CD1c-positive myeloid dendritic cell (primary cell): ENCODE results near the gene LRRFIP2.
"Not testable (repeated sequence)": the region's sequence is repeated elsewhere in the genome, so short reads cannot be mapped to it uniquely, and the experiment has no call there.

Experiments used
- DNase-seq: peaks from one replicate; pipeline ENCODE4 v3.0.0-alpha.2; 2016; ENCODE audit errors: extremely low spot score

The LRRFIP2 gene

DNA sequence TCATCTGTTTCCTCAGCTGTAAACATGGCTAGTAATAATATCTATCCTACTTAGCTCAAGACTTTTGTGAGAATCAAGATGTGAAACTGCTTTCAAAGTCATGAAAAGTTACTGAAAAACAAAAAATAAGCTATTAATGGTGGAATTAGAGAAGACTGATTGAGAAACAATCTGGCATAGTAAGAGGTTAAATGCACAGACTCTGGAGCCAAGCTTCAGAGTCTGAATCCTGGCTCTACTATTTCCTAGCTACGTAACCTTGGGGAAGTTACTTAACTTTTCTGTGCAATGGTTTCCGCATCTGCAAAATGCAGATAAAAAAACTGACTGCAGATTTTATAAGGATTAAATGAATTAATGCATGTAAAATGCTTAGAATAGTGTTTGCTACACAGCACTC lies 28.8 kb downstream of the LRRFIP2 start:
- peak; percentile 51 for DNase-seq

DNA sequence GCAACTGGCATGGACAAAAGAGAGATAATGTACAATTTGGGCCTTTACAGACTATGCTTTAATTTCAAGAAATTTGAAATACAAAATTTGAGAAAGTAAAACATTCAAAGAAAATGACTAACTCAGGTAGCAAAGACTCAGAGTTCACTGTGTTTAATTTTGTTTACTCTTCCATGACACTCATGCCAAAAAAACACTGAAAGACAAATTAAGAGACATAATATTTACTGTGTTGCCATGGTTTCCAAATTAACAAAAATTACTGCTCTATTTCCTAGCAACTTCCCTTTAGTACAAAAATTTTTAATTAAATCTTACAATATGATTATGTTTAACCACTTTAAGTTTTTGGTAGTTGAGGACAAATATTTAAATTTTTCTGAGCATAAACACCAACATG lies 29.6 kb downstream of the LRRFIP2 start:
- DNase-seq: peak; percentile 44

DNA sequence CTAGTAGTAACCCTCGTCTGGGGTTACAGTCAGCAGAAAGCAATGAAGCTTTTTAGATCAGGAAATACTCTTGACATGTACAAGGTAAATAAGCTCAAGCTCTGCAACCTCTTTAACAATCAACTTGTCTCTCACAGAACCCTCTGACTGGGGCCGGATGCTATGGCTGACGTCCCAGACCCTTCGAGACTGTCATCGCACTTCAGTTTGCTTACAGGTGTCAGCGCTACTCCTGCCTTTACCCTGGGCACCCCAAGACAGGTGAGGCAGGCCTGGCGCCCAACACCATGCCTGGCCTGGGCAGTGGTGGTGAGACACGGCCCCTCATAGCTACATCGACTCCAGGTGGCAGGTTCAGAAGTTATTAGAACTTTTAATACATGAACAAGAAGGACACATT lies 30.6 kb downstream of the LRRFIP2 start:
- DNase-seq: no peak

DNA sequence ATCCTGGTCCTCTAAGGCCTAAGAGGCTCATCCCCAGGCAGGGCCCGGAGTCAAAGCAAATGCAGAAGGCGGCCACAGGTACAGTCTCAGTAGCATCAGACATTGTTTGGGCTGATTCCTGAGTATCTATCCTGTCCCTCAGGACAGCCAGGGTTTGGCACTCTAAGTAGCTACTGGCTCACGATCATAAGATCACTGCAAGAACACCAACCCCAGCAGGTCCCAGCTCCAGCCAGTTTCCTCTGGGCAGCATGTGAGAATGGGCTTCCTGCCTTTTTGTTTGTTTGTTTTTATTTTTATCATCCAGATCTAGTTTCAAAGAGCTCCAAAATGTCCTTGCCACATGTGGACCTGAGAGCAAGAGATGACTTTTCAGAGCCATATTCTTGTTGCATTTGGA lies 32.7 kb downstream of the LRRFIP2 start:
- DNase-seq: no peak

DNA sequence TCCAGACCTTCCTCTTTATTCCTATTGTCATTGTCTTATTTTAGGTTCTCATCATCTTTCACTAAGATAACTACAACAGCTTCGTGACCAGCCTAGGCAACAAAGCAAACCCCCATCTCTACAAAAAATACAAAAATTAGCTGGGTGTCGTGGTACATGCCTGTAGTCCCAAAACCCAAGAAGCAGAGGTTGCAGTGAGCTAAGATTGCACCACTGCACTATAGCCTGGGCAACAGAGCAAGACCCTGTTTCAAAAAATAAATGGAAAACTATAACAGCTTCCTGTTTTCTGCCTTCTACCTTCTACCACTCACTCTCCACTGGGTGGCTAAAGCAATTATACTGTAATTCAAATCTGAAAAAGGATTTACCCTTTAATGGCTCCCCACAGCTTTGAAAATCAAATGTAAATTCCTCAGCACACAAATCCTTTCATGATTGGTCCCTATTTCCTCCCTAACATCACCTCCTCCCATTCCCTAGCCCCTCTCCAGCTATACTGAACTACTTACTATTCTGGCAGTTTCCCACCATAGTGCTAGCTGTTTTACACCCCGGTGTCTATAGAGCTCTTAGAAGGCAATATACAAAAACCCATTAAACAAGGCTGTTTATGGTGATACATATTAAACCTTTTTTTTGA lies 33.4 kb downstream of the LRRFIP2 start:
- DNase-seq: no peak

DNA sequence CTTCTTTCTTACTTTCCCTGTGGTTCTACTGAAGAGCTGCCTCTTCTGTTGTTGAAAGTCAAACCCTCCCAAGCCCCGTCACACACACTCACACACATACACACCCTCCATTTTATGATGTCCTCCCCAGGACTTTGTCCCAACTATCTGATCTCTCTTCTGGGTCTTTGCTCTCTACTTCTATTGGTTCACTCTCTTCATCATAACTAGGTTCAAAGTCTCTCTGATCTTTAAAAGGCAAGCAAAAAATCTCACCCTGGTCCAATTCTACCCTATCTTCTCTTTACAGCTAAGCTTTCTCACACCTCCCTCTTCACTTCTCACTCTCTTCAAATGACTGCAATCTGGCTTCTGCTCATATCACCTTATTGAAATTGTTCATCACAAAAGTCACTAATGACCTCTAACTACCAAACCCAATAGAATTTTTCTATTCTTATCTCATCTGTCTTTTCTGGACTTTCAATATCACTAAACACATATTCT lies 34.8 kb downstream of the LRRFIP2 start:
- no peak for DNase-seq

DNA sequence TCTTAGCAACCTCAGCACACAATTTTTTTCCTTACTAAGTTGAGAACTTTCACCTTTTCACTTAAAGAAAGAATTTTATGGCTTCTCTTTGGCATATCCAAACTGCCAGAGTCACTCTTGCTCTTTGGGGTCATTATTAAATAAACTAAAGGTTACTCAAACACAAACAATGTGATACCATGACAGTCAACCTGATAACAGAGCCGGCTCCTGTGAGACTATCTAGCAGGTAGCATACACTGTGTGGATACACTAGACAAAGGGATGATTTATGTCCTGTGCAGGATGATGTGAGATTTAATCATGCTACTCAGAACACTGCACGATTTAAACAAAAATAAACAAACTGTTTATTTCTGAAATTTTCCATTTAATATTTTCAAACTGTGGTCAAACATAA lies 35.6 kb downstream of the LRRFIP2 start:
- no peak for DNase-seq

DNA sequence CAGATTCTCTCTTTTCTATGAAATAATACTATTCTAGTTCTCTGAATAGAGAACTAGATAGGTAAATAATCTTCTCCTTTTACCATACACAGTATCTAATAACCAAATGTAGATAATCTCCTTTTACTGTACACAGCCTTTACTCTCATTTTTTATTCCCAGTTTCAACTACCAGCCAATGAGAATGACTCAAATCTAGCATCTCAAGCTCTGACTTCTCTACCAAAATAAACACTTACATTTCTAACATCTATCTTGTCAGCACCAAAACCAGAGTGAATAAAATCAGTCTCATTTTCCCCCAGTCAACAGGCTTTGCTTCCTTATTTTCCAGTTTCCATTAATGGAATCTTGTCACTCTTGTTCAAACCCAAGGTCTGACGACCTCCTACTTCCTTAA lies 36.9 kb downstream of the LRRFIP2 start:
- DNase-seq: no peak

DNA sequence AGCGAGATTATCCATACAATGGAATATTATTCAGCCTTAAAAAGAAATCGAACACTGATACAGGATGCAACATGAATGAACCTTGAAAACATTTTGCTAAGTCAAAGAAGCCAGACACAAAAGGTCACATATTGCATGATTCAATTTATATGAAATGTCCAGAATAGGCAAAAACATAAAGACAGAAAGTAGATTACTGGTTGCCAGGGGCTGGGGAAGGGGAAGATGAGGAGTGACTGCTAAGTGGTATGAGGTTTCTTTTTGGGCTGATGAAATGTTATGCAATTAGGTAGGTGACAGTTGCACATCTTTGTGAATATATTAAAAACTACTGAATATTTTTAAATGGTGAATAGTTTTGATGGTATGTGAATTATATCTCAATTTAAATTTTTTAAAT lies 38.3 kb downstream of the LRRFIP2 start:
- DNase-seq: no peak

DNA sequence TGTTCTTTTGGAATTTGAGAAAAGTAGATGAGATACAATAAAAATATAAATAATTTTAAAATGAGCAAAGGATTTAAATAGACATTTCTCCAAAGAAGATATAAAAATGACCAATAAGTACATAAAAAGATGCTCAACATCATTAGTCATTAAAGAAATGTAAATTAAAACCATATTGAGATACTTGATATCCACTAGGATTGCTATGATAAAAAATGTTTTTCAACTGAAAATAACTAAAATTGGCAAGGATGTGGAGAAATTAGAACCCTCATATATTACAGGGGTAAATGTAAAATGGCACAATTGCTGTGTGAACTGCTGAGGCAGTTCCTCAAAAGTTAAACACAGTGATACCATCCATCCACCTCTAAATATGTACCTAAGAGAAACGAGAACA lies 38.8 kb downstream of the LRRFIP2 start:
- no peak for DNase-seq

DNA sequence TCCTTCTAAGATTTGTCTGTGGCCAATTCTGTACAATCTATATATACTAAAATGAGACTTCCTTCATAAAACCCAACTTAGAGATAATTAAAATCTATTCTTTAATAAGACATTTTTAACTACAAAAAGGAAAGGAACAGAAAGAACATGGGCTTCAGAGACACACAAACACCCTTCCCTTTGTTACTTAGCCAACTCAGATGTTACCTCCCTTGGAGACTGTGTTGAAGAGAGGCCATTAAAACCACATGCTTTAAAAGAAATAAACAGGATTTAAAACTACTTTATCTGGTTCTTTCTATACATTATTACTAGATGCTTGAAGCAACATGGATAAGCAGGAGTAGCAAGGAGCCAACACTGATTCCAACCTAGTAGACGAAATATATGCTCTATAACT lies 42.0 kb downstream of the LRRFIP2 start:
- no peak for DNase-seq

DNA sequence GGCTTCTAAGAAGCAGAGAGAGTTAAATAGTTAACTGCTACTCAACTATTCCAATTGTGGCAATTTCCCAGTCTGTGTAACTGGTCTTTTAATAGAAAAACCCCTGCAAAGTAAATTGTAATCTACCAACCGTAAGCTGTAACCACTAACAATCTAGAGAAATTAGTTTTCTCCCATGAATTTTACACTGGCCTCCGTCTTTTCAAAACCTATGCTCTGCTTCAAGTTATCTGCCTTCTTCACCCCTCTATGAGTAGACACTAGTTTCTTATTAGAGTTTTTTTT lies 42.6 kb downstream of the LRRFIP2 start:
- no peak for DNase-seq

DNA sequence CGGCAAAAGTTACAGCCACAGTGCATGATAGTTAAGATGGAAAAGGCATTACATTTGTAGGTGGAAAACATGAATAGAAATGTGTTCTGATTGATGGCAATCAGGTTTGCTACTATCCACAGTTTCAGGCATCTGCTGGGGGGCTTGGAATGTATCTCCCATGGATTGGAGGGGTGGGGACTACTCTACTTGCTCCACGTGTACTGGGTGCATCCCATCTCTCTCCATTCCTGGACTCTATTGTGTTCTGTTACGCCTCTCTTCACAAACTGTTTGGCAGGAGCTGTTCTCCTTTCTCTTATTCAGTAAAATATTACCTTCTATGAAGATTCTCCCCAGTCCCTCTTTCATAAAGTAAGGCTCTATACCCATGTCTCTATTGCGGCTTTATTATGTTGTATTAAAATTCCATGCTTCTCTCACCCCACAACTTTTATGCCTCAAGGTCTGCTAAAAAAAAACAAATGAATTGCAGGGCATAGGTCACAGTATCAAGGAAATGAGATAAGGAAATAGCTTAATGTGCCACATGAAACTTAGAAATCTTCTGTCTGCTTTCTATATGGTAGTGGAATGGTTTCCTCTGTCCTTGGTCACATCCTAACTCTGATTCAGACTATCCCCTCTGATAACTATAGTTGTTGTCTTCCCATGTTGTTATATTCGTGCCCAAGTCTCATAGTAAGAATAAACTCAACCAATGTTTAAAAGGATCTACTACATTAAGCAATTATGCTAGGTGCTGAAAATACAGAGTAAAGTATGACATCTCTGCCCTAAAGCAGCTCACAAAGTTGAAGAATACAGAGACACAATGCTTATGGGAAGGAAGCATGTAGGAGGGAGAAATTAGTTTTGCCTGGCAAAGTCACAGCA lies 43.2 kb downstream of the LRRFIP2 start:
- DNase-seq: no peak

DNA sequence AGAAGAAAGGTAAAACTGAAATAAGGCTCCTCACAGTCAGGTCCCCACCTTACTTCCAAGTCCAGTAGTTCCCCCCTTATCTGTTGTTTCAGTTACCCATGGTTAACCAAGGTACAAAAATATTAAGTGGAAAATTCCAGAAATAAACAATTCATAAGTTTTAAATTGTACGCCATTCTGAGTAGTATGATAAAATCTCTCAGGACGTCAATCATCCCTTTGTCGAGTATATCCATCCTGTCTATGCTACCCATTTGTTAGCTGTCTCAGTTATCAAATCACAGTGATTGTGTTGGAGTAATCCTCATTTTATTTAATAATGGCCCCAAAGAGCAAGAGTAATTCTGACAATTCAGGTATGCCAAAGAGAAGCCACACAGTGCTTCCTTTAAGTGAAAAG lies 43.9 kb downstream of the LRRFIP2 start:
- no peak for DNase-seq

DNA sequence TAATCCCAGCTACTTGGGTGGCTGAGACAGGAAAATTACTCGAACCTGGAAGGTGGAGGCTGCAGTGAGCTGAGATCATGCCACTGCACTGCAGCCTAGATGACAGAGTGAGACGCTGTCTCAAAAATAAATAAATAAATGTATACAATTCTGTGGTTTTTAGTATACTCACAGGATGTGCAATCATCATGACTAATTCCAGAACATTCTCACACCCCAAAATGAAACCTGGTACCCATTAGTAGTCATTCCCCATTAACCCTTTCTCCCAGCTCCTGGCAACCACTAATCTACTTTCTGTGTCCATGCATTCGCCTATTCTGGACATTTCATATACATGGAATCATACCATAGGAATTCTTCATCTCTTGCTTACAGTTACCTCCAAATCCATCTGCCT lies 44.5 kb downstream of the LRRFIP2 start:
- DNase-seq: no peak

DNA sequence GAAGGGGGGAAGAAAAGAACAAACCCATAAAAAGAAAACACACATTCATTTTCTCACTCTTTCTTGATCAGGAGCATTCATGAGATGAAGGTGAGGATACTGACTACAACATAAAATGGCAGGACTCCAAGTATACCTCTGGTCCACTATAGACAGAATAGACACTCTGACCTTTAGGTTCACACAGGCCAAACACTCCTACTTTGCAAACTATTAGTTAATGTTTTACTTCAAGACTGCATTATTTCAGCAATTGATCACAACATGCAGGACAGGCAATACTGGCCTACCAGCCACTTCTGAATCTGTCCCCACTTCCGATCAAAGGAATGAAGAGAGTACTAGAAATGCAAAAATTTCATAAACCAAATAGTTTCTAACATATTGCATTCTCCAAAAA lies 47.0 kb downstream of the LRRFIP2 start:
- DNase-seq: no peak

DNA sequence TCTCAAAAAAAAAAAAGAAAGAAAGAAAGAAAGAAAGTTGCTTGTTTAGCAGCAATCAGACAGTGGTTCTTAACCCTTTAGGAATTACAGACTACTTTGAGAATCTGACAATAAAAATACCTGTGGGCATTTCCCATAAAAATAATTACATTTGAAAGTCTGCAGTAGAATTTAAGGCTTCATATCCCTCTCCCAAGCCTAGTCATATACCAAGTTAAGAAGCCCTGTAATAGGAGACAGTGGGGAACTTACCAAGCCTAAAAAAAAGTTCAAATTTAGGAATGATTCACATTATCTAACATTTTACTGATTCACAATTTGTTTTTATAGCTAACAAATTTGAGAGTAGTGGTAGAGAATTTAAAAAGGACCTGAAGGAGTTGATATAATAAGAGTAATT lies 47.5 kb downstream of the LRRFIP2 start:
- DNase-seq: no peak

DNA sequence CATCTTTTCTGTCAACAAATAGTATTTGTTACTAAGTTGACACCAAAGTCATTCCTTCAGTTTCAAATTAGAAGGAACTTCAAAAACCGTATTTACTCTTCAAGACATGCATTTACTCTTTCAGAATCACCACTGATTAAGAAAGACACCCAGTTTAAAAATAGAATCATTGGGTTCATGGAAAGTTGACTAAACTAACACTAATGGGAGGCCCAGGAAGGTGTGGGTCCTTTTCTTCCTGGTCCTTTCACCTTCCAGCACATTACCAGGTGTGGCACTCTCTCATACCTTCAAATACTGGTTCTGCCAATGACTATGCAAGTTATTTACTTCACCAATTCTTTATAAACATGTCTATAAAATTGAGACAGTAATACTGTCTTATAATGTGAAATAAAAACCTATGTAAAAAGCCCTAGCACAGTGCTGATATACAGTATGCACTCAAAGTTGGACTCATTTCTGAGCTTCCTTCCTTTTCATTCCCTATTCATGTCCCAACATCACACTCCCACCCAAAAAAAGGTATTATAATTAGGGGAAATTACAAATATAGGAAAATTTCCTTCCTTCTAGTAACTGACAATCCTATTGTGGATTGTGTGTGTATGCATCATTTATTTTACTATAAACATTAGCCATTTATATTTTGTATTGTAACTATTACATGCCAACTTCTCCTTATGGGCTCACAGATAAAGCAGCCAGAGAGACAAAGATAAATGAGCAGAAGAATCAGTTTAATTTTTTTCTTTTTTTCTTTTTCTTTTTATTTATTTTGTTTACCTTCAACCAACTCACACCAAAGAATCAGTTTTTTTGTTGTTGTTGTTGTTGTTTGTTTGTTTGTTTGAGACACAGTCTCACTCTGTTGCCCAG lies 48.9 kb downstream of the LRRFIP2 start:
- DNase-seq: no peak

DNA sequence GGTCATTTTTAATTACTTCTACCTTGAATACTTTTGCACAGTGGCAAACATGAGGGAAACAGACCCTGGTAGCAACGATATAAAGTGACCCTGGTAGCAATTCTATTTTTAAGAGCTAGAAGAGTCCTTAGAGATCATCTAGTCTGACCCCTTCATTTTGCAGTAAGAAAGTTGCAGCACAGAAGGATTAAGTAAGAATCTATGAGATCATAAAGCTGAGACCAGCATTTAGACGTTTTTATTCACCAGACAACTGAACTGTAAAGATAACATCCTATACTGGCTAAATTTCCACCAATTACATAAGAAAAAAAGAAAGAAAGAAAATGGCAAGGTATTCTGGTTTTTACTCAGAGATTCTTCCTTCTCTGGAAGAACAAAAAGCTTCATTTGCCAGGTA lies 49.9 kb downstream of the LRRFIP2 start:
- DNase-seq: no peak

DNA sequence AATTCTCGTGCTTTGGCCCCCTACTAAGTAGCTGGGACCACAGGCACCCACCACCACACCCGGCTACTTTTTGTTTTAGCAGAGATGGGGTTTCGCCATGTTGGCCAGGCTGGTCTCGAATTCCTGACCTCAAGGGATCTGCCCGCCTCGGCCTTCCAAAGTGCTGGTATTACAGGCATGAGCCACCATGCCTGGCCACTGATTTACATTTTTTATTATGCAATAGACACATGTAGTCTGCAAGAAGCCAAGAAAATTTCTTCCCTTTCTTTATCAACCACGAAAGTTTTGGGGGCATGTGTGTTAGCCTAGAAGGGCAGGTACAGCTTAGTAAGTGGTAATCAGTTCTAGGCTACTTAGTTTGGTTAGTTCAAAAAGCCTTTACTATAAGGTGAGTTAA lies 51.1 kb downstream of the LRRFIP2 start:
- DNase-seq: no peak

DNA sequence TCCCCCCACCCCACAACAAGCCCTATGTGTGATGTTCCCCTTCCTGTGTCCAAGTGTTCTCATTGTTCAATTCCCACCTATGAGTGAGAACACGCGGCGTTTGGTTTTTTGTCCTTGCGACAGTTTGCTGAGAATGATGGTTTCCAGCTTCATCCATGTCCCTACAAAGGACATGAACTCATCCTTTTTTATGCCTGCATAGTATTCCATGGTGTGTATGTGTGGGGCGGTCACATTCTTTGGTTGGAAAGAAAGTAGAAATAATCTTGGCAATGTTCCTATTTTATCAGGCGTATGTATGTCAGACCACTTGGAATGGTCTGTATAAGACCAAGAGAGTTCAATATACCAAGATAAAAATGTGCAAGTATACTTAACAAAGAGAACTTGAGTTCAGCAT lies 52.3 kb downstream of the LRRFIP2 start:
- not testable (repeated sequence) for DNase-seq

DNA sequence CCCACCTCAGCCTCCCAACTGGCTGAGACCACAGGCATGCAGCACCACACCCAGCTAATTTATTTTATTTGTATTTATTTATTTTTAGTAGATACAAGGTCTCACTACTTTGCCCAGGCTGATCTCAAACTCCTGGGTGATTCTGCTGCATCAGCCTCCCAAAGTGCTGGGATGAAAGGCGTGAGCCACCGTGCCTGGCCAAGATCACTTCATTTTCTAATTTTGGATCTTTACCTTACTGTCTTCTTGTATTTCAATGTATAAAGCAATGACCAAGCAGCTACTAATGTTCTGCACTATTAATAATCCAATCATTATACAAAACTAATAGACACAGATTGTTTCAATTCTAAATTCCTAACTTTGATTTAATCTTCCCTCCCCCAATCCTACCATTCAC lies 56.2 kb downstream of the LRRFIP2 start:
- DNase-seq: no peak

DNA sequence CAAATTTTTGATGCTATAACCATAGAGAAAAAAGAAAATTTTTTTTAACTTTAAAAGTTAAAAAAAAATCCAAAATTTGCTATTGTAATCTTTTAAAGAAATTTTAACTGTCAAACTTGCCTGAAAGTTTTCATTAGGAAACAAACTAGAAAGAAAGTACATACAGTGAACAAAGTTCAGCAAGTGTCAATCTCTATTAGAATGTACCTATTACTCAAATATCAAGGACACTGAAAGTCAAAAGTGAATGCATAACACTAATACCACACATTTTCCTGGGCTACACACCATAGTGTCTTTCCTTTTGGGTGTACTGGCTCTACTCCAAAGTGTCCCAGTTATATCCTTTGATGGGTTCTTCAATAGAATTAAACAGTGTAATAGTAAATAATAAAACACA lies 56.8 kb downstream of the LRRFIP2 start:
- DNase-seq: no peak
